HG03442 (cell line): ENCODE results near the gene PANK1.

Experiments
- ATAC-seq: cut with Tn5 transposase; IDR thresholded peaks from one replicate; pipeline ENCODE4 v1.9.1; 2021; ENCODE audit warnings: mild to moderate bottlenecking, moderate library complexity; ENCODE audit not compliant: unreplicated experiment

PANK1 gene

GRCh38 chr10:89652806-89653370 is 7.8 kb upstream of the PANK1 start:
- no peak for ATAC-seq

GRCh38 chr10:89651916-89652573 is 7.0 kb upstream of the PANK1 start:
- no peak for ATAC-seq

GRCh38 chr10:89651205-89651915 is 6.3 kb upstream of the PANK1 start:
- no peak for ATAC-seq

GRCh38 chr10:89649051-89649450 is 4.0 kb upstream of the PANK1 start:
- ATAC-seq: no peak

GRCh38 chr10:89648074-89648473 is 3.0 kb upstream of the PANK1 start:
- no peak for ATAC-seq

GRCh38 chr10:89646889-89647657 is 2.0 kb upstream of the PANK1 start:
- no peak for ATAC-seq

- no peak for ATAC-seq
These were observed 715 bp upstream of the PANK1 start for GRCh38 chr10:89645742-89646172.

- peak; percentile 26 for ATAC-seq
These were observed 413 bp downstream of the PANK1 start for GRCh38 chr10:89644691-89644966.

GRCh38 chr10:89643812-89644690 is 991 bp downstream of the PANK1 start:
- ATAC-seq: peak; percentile 89

- ATAC-seq: no peak
These were observed 1.6 kb downstream of the PANK1 start for GRCh38 chr10:89643431-89643811.

GRCh38 chr10:89642193-89642592 is 2.8 kb downstream of the PANK1 start:
- ATAC-seq: no peak

- ATAC-seq: no peak
These were observed 4.8 kb downstream of the PANK1 start for GRCh38 chr10:89640241-89640640.

- no peak for ATAC-seq
These were observed 5.7 kb downstream of the PANK1 start for GRCh38 chr10:89639326-89639725.

GRCh38 chr10:89637113-89637512 is 7.9 kb downstream of the PANK1 start:
- no peak for ATAC-seq

- no peak for ATAC-seq
These were observed 10.4 kb downstream of the PANK1 start for GRCh38 chr10:89634637-89635036.

- ATAC-seq: no peak
These were observed 11.6 kb downstream of the PANK1 start for GRCh38 chr10:89633484-89633883.

- ATAC-seq: no peak
These were observed 12.2 kb downstream of the PANK1 start for GRCh38 chr10:89632824-89633223.

GRCh38 chr10:89627830-89628229 is 17.2 kb downstream of the PANK1 start:
- no peak for ATAC-seq

- no peak for ATAC-seq
These were observed 19.8 kb downstream of the PANK1 start for GRCh38 chr10:89625041-89625765.

- ATAC-seq: no peak
These were observed 21.0 kb downstream of the PANK1 start for GRCh38 chr10:89624020-89624419.
